Kidney capillary endothelial cell (primary cell): ENCODE results near the gene SLC7A1.
A peak's percentile ranks its signal among the peaks of the same experiment; 100 is the strongest.

Experiments
- DNase-seq: peaks from one replicate; pipeline ENCODE4 v3.0.0-alpha.2; 2018; ENCODE audit warnings: low spot score

SLC7A1 gene

GRCh38 chr13:29530901-29531300 is 64.6 kb downstream of the SLC7A1 start:
- no peak for DNase-seq

- DNase-seq = no peak
Measured at GRCh38 chr13:29529754-29530153, 65.7 kb downstream of the SLC7A1 start.

- DNase-seq = no peak
Measured at GRCh38 chr13:29527916-29528315, 67.6 kb downstream of the SLC7A1 start.

GRCh38 chr13:29527511-29527910 is 68.0 kb downstream of the SLC7A1 start:
- no peak for DNase-seq

- no peak for DNase-seq
Measured at GRCh38 chr13:29526741-29527140, 68.7 kb downstream of the SLC7A1 start.

- DNase-seq = no peak
Measured at GRCh38 chr13:29525757-29526156, 69.7 kb downstream of the SLC7A1 start.

- no peak for DNase-seq
Measured at GRCh38 chr13:29524641-29525040, 70.8 kb downstream of the SLC7A1 start.

GRCh38 chr13:29524176-29524575 is 71.3 kb downstream of the SLC7A1 start:
- DNase-seq = no peak

- DNase-seq = no peak
Measured at GRCh38 chr13:29523199-29523961, 72.1 kb downstream of the SLC7A1 start.

GRCh38 chr13:29522044-29522685 is 73.3 kb downstream of the SLC7A1 start:
- DNase-seq = no peak

- DNase-seq = no peak
Measured at GRCh38 chr13:29521336-29521735, 74.2 kb downstream of the SLC7A1 start.

GRCh38 chr13:29520671-29521070 is 74.8 kb downstream of the SLC7A1 start:
- DNase-seq = no peak

GRCh38 chr13:29519921-29520320 is 75.6 kb downstream of the SLC7A1 start:
- DNase-seq = no peak

- DNase-seq = no peak
Measured at GRCh38 chr13:29516880-29517279, 78.6 kb downstream of the SLC7A1 start.

- DNase-seq = no peak
Measured at GRCh38 chr13:29516012-29516411, 79.5 kb downstream of the SLC7A1 start.

GRCh38 chr13:29515372-29515771 is 80.1 kb downstream of the SLC7A1 start:
- peak; percentile 20 for DNase-seq

- DNase-seq = no peak
Measured at GRCh38 chr13:29514720-29515310, 80.7 kb downstream of the SLC7A1 start.

GRCh38 chr13:29513981-29514719 is 81.3 kb downstream of the SLC7A1 start:
- DNase-seq = no peak

- DNase-seq = peak; percentile 73
Measured at GRCh38 chr13:29513002-29513980, 82.2 kb downstream of the SLC7A1 start.

GRCh38 chr13:29511980-29512379 is 83.5 kb downstream of the SLC7A1 start:
- no peak for DNase-seq

- DNase-seq = no peak
Measured at GRCh38 chr13:29511106-29511796, 84.2 kb downstream of the SLC7A1 start.
